Neural crest cell (in vitro differentiated cells): ENCODE measurements around the gene HYOU1. TPM values are rescaled to one million over a fixed set of nuclear protein-coding genes. Genes with fewer than 3 reads are reported as not detected.

Experiments used
- DNase-seq: peaks from one replicate; pipeline ENCODE4 v3.0.0; 2021; ENCODE audit warnings: low read depth, mixed read lengths, low spot score
- H3K27ac Mint-ChIP-seq: one replicate; pipeline ENCODE4 v1.8.0; 2021; ENCODE audit warnings: mild to moderate bottlenecking, mixed read lengths; ENCODE audit not compliant: unreplicated experiment
- H3K27me3 Mint-ChIP-seq: 2 replicates; pipeline ENCODE4 v1.8.0; 2021; ENCODE audit warnings: low read depth, mild to moderate bottlenecking, mixed read lengths
- H3K36me3 Mint-ChIP-seq: 2 replicates; pipeline ENCODE4 v1.8.0; 2021; ENCODE audit warnings: low read depth, mild to moderate bottlenecking, mixed read lengths
- H3K4me1 Mint-ChIP-seq: 2 replicates; pipeline ENCODE4 v1.8.0; 2021; ENCODE audit warnings: mixed read lengths
- H3K4me3 Mint-ChIP-seq: one replicate; pipeline ENCODE4 v1.8.0; 2021; ENCODE audit warnings: mild to moderate bottlenecking, mixed read lengths
- H3K9me3 Mint-ChIP-seq: 2 replicates; pipeline ENCODE4 v1.8.0; 2021; ENCODE audit warnings: mixed read lengths
- CTCF ChIP-seq: fragments of 200-600 bp; sonication (generic); conservative IDR thresholded peaks from 2 replicates; pipeline ENCODE4 v1.5.0; 2021; ENCODE audit warnings: antibody characterized with exemption, mild to moderate bottlenecking
- microRNA-seq: library from miRNA; unstranded; fragments of <30 nt; microRNA quantifications from one replicate; pipeline ENCODE4, GENCODE V29; 2020
- total RNA-seq: library from RNA; stranded (reverse); gene quantifications from 2 replicates; pipeline ENCODE4 v1.2.1, GENCODE V29; 2021

The HYOU1 gene
- total RNA-seq, 1 donor from 2014 or later, result 204 TPM

- H3K9me3 Mint-ChIP-seq, result no peaks in the 10 kb centered on the region
- no peak for TF ChIP-seq CTCF
- no peak for DNase-seq
- peaks cover 35% of the 10 kb centered on the region for H3K4me1 Mint-ChIP-seq
- H3K4me3 Mint-ChIP-seq, result peak overlapping the region; percentile 99
- H3K27ac Mint-ChIP-seq, result peak overlapping the region; percentile 63
- peaks cover 8% of the 10 kb centered on the region for H3K36me3 Mint-ChIP-seq
- no peaks in the 10 kb centered on the region for H3K27me3 Mint-ChIP-seq
These were observed 58.7 kb downstream of the HYOU1 start for GRCh38 chr11:118998388-118998717.

- H3K27me3 Mint-ChIP-seq, result no peaks in the 10 kb centered on the region
- H3K9me3 Mint-ChIP-seq, result no peaks in the 10 kb centered on the region
- peaks cover 35% of the 10 kb centered on the region for H3K4me1 Mint-ChIP-seq
- no peak for TF ChIP-seq CTCF
- peak within 1 kb of the TSS; percentile 99 for H3K4me3 Mint-ChIP-seq
- peaks cover 6% of the 10 kb centered on the region for H3K36me3 Mint-ChIP-seq
- H3K27ac Mint-ChIP-seq, result peak within 1 kb of the TSS; percentile 98
- DNase-seq, result peak; percentile 96
These were observed 59.2 kb downstream of the HYOU1 start, which contains the start of gene CENATAC for GRCh38 chr11:118997627-118998387. Gene CENATAC, plus strand, starts transcription at chr11:118998138. Its CDS starts 60 bp downstream, at chr11:118998198.

GRCh38 chr11:118996926-118997626, 59.9 kb downstream of the HYOU1 start:
- peaks cover 6% of the 10 kb centered on the region for H3K36me3 Mint-ChIP-seq
- DNase-seq, result no peak
- peak overlapping the region; percentile 94 for H3K27ac Mint-ChIP-seq

More at GRCh38 chr11:118996926-118997626, 59.9 kb downstream of the HYOU1 start:
- TF ChIP-seq CTCF, result peak; percentile 53
- Mint-ChIP-seq H3K27me3 (no peaks in the 10 kb centered on the region), H3K9me3 (no peaks in the 10 kb centered on the region), H3K4me3 (peak overlapping the region; percentile 99), H3K4me1 (peaks cover 35% of the 10 kb centered on the region)

Small RNA genes within 50 kb of the gene (microRNA-seq; reads per million reads assigned to microRNA genes)
- gene MIR3656, result not detected

Other genes starting within 250 kb of the HYOU1 start
- not detected in 2 replicates for gene CXCR5, start 173.3 kb downstream of the HYOU1 start, total RNA-seq
- 19.2 and 21.2 TPM in 2 replicates for gene BCL9L, start 131.3 kb downstream of the HYOU1 start, total RNA-seq
- gene UPK2, start 100.9 kb downstream of the HYOU1 start, total RNA-seq, result not detected in 2 replicates
- gene FOXR1, start 85.4 kb downstream of the HYOU1 start, total RNA-seq, result not detected in 2 replicates
- gene CENATAC, start 59.1 kb downstream of the HYOU1 start, total RNA-seq, result 32.5 and 35.1 TPM in 2 replicates
- gene RPS25, start 38.9 kb downstream of the HYOU1 start, total RNA-seq, result 1,203 and 1,208 TPM in 2 replicates
- 88.1 and 90.1 TPM in 2 replicates for gene TRAPPC4, start 38.4 kb downstream of the HYOU1 start, total RNA-seq
- gene SLC37A4, start 26.3 kb downstream of the HYOU1 start, total RNA-seq, result 50.2 and 50.3 TPM in 2 replicates
- gene VPS11, start 10.6 kb upstream of the HYOU1 start, total RNA-seq, result 30.6 and 35.4 TPM in 2 replicates
- 55.5 and 58.4 TPM in 2 replicates for gene HMBS, start 27.7 kb upstream of the HYOU1 start, total RNA-seq
- 48.8 and 49.5 TPM in 2 replicates for gene DPAGT1, start 44.6 kb upstream of the HYOU1 start, total RNA-seq
- gene C2CD2L, start 50.1 kb upstream of the HYOU1 start, total RNA-seq, result 9.8 and 10.0 TPM in 2 replicates
- gene HINFP, start 64.4 kb upstream of the HYOU1 start, total RNA-seq, result 38.5 and 38.6 TPM in 2 replicates
- gene ABCG4, start 91.8 kb upstream of the HYOU1 start, total RNA-seq, result 3.1 and 3.3 TPM in 2 replicates
- 9.1 and 9.3 TPM in 2 replicates for gene NLRX1, start 111.5 kb upstream of the HYOU1 start, total RNA-seq
- gene NHERF4, start 128.3 kb upstream of the HYOU1 start, total RNA-seq, result 0.14 and 0.42 TPM in 2 replicates
- 43.5 and 44.1 TPM in 2 replicates for gene CBL, start 149.1 kb upstream of the HYOU1 start, total RNA-seq